CD4-positive, alpha-beta T cell treated with Interleukin-15 for 4 hours (primary cell): ENCODE data around the gene GPATCH1.
"Not testable (repeated sequence)": the region's sequence is repeated elsewhere in the genome, so short reads cannot be mapped to it uniquely, and the experiment has no call there.

Source experiments
- DNase-seq: peaks from one replicate; pipeline ENCODE4 v3.0.0-alpha.2; 2020; ENCODE audit warnings: low spot score

The GPATCH1 gene

DNA sequence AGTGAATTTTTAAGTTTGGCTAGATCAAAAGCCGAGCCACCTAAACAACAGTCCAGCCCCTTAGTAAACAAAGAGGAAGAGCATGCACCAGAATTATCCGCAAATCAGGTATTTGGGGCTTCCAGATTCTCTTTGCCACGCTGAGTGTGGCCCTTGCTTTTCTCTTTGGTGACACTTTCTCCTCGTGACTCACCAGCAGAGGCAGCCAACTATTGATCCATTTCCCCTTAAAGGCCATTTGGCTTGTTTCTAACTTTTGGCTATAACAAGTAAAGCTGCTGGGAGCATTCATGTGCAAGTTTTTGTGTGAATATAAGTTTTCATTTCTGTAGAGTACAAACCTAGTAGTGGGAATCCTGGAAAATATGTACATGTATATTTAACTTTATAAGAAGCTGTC, 33.3 kb downstream of the GPATCH1 start:
- DNase-seq = no peak

DNA sequence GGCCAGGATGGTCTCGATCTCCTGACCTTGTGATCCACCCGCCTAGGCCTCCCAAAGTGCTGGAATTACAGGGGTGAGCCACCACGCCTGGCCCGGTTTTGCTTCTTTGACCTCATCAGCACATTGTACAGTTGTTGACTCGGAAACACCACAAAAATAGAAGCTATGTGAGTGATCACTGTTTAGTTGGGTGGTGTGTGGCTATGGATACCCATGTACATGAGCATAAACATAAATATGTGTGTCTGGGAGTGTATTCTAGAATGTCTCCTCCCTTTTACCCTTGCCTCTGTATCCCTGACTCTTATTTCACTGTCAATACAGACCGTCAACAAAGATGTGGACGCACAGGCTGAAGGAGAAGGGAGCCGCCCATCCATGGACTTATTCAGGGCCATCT, 36.5 kb downstream of the GPATCH1 start:
- DNase-seq = no peak

DNA sequence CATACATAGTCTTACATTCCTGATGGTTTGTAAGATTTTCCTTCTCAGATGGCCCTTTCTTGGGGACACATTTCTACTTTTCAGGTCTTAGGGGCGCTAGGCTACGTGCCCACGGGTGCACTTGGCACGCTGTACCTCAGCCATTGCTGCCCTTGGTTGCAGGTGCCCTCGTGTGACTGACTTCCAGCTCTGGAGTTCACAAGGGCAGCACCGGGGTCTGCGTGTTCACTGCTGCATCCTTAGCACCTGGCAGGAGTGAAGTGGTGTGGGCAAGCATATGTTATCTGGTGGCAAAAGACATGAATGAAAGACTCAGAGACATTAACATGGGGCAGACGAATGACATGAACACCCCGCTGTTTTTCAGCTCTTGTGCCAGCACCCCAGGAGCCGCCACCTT, 37.7 kb downstream of the GPATCH1 start:
- DNase-seq = no peak

DNA sequence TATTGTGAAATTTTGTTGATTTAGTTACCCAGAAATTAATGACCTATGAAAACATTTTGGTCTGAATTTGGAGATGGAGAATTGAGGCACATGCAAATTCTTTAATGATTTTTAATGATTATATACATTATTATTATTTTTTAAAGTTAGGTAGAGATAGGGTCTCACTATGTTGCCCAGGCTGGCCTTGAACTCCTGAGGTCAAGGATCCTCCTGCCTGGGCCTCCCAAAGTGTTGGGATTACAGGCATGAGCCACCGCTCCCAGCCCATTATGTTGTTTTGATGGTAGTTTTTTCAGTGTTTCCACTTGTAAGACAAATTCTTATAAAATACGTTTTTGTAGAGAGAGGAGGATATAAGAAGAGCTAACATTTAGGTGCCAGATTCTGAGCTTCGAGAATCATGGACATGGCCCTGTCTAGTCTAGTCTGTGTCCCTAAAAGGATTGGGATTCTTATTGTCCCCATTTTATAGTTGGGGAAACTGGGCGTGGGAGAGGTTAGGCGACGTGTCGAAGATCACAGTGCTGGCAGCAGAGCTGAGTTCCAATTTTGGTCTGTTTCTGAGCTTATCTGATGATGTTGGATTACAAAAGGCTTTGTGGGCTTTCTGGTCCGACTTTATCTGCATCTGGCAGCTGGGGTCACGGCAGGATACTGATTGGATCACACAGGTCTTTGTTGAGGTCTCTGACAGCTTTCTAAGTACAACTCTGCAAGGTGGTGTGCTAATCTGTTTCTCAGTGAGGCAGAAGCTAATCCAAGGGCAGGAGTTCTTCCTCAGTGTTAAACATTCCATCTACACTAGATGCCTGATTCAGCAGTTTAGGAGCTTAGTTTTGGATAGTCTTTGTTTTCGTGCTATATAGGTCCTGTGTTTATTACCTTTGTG, 43.5 kb downstream of the GPATCH1 start:
- DNase-seq = no peak

DNA sequence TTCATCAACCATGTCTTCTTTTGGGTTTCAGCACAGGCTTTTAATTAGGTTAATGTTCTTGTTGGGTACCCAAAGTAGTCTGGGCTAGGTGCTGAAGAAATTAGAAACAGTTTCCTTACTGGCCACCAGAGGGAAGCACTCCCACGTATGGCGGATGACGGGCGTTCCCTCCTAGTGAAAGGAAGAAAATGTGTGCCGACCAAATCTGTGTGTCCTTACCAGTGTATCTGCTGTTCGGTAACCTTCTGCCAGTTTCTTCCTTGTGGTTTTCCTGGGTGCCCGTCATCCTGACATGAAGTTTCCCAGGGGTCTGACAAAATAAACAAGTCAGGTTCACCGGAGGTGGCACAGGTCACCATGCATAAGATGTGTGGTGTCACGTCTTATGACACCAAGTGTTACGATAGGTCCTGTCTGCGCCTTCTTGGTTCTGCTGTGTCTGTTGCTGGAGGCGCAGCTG, 45.0 kb downstream of the GPATCH1 start:
- DNase-seq = peak; percentile 65

DNA sequence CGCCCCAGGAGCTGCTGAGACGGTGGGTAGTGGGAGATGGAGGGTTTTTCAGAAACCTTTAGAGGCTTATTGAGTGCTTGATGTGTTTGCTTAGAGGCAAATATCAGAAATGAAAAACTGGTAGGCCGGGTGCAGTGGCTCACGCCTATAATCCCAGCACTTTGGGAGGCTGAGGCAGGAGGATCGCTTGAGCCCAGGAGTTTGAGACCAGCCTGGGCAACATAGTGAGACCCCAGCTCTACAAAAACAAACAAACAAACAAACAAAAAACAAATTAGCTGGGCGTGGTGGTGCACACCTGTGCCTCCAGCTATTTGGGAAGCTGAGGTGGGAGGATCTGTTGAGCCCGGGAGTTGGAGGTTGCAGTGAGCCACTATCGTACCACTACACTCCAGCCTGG, 45.7 kb downstream of the GPATCH1 start:
- DNase-seq = not testable (repeated sequence)

DNA sequence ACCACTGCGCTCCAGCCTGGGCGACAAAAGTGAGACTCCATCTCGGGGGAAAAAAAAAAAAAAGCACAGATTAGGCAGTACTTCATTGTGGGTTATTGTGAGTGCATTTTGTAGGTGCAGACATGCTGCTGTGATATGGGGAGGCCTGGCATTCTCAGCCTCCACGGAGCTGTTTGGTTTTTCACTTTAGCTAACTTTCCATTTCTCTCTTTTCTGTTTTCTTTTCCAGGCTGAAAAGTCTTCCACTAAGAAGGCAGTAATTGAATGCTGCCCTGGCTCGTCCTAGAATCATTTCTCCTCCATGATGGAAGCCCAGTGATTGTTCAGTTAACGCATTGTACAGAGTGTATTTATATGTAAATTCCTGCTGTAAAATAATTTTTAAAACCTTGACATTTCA, 48.9 kb downstream of the GPATCH1 start:
- no peak for DNase-seq

DNA sequence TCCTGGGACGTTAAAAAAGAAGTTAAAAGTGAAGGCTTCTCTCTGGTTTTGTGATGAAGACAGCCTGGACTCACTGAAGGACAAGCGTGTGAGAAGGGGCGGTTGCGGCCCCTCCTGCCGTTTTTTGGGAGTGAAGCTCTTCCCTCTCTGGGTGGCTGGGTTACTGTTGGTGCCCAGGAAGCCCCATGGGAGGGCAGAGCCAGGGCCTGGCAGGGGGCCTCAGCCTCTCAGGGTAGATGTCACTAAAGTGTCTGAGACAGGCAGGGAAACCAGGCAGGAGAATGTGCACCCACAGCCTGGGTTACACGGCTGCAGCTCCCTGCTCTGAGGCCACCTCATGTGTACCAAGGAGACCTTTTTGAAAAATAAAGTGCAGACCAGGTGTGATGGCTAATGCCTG, 49.5 kb downstream of the GPATCH1 start:
- DNase-seq = no peak

DNA sequence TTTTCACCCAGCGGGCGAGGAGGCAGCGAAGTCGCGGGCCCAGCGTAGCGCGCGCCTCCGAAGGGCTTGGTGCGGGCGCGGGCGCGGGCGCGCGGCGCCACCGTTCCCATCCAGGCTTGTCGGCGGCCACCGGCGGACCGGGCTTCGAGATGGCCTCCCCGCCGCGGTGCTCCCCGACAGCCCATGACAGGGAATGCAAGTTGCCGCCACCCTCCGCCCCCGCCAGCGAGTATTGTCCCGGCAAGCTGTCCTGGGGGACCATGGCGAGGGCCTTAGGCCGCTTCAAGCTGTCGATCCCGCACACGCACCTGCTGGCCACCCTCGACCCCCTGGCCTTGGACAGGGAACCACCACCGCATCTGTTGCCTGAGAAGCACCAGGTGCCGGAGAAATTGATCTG, 51.0 kb downstream of the GPATCH1 start, which contains the start of gene WDR88:
Gene WDR88, plus strand, starts transcription at position 94 of the 400 bp plus-strand sequence. Its CDS starts 56 bp downstream, at position 150.
- no peak for DNase-seq

DNA sequence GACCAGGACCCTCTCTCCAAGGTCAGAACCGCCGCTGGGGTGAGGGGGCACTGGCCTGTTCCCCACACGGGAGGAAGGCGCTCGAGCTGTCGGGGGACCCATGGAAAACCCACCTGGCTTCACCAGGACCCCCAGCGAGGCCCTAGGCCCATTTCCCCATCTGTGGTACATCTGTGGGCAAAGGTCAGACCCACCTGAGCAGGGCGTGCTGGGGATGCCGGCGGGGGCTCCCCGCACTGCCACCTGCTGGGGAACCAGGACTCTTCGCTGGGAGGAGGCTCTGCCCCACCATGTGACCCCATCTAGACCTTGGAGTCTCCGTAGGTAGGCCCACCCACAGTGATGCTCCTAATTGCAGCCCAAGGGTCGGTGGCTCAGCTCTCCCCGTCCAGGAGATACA, 51.4 kb downstream of the GPATCH1 start:
- no peak for DNase-seq

DNA sequence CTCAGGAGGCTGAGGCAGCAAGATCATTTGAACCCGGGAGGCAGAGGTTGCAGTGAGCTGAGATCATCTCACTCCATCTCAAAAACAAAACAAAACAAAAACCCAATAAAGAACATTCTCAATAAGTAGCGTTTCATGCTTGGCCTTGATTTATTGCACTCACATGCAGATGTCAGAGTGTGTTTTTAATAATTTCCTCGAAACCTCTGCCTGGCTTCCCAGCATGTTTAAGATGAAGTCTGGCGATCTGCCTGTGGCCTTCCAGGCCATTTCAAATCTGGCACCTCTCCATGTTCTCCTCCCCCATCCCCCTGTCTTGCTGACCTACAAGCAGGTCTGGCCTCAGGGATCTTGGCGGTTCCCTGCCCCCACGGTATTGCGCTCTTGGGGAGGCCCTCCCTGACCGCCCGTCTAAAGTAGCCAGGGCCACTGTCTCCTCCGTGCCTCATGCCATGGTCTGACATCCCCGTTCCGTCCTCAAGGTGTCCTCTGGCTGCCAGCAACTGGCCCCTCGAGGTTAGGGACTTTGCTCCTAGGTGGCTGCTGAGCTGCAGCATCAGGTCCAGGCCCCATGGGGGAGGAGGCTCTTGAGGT, 52.6 kb downstream of the GPATCH1 start:
- no peak for DNase-seq

DNA sequence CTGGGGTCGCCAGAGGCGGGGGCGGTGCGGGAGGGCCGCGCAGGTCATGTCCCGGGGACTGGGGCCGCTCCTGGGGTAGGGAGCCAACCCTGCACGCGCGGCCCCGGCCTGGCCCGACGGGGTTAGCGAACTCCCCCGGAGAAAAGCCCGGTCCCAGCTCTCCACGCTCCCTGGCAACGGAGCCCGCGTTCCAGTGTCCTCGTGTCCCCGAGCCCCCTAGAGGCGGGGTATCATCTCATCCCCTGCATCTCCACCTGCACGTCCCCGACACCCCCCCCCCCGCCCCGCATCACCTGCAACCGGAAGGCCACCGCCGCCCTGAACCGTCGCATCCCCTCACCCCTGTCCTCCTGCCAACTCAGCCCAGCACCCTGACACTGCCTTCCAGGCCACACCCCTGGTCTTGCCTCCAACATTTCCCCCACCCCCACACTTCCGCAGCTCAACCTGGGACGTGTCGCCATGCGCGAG, 53.6 kb downstream of the GPATCH1 start:
- peak; percentile 26 for DNase-seq

DNA sequence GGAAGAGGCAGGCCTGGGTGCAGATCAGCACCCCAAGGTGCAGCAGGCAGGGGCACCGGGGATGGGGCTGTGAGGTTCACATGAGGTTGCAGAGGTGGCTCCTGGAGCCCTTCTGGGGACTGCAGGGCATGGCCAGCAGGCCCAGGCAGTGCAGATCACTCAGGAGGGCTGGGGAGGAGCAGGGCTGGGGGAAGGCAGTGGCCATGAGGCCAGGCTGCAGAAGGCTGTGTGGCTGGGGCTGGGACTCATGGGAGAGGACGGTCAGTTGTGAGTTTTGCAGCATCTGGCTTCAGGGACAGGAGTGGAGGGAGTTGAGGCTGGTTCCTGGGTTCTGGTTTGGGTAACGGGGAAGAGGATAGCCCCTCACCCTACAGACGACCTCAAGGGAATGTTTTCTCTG, 58.2 kb downstream of the GPATCH1 start:
- DNase-seq = no peak

DNA sequence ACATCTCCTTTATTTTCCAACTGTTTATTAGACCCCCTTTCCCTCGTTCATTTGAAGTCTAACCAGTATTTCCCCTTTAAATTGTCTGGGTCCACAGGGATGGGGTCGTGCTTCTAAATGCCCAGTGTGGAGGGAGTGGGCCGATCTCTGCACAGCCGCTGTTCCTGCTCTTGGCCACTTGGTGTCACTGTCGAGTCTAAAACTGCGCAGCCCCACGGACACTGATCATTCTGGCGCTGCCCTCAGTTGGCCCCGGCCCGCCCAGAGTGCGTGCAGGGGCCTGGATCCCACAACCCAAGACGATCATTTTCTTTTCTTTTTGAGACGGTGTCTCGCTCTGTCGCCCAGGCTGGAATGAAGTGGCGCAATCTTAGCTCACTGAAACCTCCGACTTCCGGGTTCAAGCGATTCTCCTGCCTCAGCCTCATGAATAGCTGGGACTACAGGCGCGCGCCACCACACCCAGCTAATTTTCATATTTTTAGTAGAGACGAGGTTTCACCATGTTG, 63.0 kb downstream of the GPATCH1 start:
- peak; percentile 67 for DNase-seq

DNA sequence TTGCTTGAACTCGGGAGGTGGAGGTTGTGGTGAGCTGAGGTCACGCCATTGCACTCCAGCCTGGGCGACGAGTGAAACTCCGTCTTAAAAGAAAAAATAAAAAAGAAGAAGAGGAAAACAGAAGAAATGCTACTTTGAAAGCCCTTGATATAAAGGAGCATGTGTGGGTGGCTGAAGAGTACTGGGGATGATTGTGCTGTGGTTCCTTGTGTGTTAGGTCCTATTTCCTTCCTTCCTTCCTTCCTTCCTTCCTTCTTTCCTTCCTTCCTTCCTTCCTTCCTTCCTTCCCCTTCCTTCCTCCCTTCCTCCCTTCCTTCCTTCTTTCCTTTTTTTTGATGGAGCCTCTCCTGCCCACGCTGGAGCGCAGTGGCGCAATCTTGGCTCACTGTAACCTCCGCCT, 65.2 kb downstream of the GPATCH1 start:
- no peak for DNase-seq

DNA sequence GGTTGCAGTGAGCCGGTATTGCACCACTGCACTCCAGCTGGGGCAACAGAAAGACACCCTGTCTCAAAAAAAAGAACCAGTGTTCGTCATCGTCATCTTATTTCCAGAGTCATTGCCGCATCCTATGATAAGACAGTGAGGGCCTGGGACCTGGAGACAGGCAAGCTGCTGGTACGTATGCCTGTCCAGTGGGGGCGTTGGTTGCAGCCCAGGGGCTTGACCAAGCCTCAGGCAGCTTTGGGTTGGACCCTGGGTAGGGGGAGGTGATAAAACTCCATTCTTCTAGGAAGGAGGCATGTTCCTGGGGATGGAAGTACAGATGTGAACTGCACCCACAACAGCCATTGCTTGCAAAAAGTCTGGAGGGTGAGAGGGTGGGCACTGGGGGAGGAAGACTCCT, 66.6 kb downstream of the GPATCH1 start:
- DNase-seq = no peak

DNA sequence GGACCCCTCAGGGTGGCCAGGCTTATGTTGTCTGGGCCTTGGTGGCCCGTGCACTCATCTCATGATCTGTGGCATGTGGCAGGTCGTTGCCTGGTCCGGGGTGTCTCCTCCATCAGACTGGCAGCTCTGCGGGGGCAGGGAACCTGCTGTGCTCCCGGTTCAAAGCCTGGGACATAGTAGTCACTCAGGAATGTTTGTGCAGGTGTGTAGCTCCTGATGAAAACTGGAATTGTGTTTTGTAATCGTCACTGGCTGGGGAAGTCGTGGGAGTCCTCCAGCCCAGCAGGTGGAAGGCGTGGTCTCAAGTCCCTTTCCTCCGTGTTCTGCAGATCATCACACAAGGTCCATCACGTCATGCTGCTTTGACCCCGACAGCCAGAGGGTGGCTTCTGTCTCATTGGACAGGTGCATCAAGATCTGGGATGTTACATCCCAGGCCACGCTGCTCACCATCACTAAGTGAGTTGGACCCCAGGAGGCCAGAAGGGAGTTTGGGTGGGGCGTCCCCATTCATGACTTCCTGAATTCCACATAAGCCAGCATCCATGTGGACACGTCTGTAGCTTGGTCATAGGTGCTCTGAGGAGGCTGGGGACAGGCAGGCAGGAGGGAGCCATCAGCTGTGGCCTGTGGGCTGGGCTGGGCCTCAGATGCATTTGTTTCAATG, 70.0 kb downstream of the GPATCH1 start:
- no peak for DNase-seq

DNA sequence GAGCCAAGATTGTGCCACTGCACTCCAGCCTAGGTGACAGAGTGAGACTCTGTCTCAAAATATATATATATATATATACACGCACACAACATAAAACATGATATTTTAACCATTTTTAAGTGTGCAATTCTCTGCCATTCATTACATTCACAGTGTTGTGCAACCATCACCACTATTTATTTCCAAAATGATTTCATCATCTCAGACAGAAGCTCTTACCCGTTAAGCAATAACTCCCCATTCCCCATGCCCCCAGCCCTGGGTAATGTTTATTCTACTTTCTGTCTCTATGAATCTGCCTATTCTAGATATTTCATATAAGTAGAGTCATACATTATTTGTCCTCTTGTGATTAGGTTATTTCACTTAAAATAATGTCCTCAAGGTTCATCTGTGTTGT, 71.2 kb downstream of the GPATCH1 start:
- DNase-seq = no peak

DNA sequence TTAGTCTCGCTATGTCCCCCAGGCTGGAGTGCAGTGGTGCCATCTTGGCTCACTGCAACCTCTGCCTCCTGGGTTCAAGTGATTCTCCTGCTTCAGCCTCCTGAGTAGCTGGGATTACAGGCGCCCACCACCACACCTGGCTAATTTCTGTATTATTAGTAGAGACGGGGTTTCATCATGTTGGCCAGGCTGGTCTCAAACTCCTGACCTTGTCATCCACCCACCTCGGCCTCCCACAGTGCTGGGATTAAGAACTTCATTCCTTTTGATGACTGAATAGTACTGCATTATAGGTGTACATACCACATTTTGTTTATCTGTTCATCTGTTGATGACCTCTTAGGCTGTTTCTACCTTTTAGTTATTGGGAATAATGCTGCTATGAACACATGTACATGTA, 71.6 kb downstream of the GPATCH1 start:
- not testable (repeated sequence) for DNase-seq

DNA sequence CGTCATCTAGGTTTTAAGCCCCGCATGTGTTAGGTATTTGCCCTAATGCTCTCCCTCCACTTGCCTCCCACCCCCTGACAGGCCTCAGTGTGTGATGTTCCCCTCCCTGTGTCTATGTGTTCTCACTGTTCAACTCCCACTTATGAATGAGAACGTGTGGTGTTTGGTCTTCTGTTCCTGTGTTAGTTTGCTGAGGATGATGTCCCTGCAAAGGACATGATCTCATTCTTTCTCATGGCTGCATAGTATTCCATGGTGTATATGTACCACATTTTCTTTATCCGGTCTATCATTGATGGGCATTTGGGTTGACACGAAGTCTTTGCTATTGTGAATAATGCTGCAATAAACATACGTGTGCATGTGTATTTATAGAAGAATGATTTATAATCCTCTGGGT, 73.3 kb downstream of the GPATCH1 start:
- not testable (repeated sequence) for DNase-seq

DNA sequence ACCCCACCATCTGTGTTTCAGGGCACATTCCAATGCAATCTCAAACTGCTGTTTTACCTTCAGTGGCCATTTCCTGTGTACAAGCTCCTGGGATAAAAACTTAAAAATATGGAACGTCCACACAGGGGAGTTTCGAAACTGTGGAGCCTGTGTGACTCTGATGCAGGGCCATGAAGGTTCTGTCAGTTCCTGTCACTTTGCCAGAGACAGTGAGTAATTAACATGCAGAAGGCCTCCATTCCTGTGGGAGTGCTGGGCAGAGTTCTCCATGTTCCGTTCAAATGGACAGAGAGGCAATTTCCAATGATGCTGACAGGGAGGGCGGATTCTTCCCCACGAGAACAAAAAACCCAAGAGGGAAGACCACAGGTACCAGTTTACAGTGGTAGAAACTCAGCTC, 75.4 kb downstream of the GPATCH1 start:
- DNase-seq = no peak

DNA sequence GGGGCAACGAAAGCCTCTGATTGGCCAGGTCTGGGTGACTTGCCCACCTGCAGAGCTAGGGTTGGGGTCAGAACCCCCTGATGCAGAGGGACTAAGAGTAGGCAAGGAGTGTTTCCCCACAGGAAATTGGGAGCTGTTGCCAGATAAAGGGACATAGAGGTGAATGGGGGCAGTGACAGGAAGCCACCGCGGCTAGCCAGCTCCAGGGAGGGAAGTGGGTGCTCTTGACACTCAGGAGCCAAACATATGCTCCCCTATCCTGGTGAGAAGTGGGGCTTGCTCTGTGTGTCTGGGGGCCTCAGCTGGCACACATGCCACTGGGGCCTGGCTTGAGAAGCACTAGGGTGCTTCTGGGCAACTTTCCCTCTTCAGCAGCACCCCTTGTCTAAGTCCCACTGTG, 76.9 kb downstream of the GPATCH1 start:
- no peak for DNase-seq

DNA sequence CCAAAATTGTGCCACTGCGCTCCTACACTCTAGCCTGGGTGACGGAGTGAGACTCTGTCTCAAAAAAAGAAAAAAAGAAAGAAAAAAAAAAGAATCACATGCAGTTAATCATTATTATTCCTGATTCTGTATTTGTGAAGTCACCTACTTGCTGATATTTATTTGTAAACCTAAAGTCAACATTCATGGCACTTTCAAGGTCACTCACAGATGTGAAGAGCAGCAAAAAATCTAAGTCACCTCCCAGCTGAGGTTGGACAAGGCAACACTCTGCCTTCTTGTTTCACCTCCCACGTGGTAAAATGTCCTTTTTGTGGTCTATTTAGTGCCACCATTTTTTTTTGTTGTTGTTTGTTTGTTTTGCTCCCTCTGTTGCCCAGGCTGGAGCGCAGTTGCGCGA, 77.4 kb downstream of the GPATCH1 start:
- DNase-seq = no peak
